Kidney tubule cell (primary cell): Measurements from ENCODE around the gene SMIM10.
"Not testable (repeated sequence)": the region's sequence is repeated elsewhere in the genome, so short reads cannot be mapped to it uniquely, and the experiment has no call there.

Experiments used
- DNase-seq: peaks from one replicate; pipeline ENCODE4 v3.0.0-alpha.2; 2018; ENCODE audit warnings: low spot score

Gene SMIM10

DNA sequence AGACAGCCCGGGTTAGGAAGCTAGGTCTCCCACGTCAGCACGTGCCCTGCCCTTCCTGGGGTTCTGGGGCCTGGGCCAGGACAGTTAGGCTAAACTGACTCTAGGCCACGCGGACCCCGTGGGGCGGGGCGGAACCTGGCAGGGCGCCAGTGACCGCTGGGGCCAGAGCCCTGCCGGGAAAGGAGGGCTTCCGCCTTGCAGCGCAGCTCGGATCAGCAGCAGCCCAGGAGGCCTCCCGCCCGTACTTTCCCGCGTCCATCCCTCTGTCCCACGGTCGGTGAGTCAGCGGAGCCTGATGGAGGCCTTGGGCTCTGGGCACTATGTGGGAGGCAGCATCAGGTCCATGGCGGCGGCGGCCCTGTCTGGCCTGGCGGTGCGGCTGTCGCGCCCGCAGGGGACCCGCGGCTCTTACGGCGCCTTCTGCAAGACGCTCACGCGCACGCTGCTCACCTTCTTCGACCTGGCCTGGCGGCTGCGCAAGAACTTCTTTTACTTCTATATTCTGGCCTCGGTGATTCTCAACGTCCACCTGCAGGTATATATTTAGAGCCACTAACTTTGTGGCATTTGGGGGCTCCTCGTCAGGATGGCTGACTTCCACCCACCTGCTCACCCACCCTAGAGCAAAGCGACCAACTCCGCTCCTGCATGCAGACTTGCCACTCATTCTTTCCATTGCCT is at the start of gene SMIM10:
Gene SMIM10 (plus strand): TSS at position 191 of the 681 bp plus-strand sequence. CDS start 105 bp downstream, at position 296.
- peak; percentile 72 for DNase-seq

DNA sequence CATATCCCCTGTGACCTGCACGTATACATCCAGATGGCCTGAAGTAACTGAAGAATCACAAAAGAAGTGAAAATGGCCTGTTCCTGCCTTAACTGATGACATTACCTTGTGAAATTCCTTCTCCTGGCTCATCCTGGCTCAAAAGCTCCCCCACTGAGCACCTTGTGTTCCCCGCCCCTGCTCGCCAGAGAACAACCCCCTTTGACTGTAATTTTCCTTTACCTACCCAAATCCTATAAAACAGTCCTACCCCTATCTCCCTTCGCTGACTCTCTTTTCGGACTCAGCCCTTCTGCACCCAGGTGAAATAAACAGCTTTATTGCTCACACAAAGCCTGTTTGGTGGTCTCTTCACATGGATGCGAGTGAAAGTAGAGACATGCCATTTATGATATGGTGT is 44.4 kb upstream of the SMIM10 start:
- not testable (repeated sequence) for DNase-seq

DNA sequence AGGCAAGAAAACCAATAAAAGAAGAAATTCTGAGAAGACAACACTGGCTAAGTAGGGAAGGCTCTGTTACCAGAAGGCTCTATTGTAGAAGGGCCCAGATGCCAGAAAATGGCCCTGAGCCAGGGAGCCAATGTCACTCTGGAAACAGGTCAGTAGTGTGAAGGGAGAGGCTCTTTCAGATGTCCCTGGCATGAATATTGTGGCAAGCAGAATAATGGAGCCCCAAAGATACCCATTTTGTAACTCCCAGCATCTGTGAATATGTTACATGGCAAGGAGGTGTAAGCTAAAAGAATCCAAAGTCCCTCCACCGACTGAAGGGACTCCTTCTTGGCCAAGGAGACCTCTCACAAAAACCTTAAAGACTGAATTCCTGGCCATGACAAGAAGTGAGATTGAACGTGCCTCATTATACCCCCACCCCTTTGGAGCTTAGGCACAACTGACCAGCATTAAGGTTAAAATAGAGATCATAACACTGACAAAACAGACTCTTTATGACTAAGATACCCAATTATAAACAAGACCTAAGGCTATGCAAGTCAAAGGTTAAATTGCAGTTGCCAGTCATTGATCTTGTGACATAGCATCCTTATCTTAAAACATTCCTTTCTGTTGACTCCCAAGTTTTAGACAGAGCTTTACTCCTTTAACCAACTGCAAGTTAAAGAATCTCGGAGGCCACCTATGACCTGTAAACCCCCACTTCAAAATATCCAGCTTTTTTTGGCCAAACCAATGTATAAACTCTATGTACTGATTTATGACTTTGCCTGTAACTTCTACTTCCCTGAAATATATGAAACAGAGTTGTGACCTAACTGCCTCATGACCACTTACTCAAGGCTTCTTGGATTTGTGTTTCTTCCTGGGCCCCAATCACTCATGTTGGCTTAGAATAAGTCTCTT is 42.2 kb upstream of the SMIM10 start:
- DNase-seq: peak; percentile 45

DNA sequence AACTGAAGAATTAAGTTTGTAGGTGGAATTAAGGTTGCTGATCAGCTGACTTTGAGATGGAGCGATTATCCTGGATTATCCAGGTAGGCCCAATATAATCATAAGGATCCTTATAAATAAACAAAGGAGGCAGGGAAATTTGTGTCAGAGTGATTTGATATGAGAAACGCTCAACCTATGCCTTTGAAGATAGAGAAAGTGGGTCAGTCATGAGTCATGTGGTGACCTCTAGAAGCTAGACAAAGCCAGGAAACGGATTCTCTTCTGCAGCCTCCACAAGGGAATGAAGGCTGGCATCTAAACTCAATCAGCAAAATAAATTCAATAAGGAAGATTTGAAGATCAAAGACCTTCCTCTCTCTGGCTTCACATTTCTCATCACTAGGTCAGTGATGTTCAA is 41.5 kb upstream of the SMIM10 start:
- no peak for DNase-seq

DNA sequence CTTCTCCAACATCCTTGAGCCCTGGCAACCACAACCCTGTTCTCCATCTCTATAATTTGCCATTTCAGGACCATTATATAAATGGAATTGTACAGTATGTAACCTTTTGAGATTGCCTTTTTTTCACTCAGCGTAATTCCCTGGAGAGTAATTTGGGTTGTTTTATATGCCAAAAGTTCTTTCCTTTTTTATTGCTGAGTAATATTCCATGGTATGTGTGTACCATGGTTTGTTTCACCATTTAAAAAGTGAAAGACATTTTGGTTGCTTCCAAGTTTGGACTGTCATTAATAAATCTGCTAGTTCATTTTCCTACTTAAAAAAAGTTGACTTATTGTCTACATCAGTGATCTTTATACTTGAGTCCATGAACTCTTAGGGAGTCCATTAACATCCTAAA is 33.0 kb upstream of the SMIM10 start:
- no peak for DNase-seq

DNA sequence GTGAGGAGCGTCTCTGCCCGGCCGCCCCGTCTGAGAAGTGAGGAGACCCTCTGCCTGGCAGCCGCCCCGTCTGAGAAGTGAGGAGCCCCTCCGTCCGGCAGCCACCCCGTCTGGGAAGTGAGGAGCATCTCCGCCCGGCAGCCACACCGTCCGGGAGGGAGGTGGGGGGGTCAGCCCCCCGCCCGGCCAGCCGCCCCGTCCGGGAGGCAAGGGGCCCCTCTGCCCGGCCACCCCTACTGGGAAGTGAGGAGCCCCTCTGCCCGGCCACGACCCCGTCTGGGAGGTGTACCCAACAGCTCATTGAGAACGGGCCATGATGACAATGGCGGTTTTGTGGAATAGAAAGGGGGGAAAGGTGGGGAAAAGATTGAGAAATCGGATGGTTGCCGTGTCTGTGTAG is 30.4 kb upstream of the SMIM10 start:
- DNase-seq: not testable (repeated sequence)

DNA sequence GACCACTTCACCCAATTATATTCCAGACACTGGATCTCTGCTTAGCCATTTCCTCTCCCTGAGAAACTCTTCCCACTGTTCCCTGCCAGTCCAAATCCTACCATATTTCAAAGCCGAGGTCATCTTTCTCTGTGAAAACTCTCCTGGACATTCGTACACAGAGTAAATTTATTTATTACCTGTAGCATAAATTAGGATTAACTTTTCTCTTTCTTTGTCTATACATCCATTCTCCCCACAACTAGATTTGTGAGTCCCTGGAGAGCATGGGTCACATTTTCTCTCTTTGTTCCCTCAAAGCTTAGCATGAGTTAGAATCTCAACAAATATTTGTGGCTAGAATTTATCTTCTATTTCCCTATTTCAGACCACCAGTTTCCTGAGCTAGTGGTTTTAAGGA is 27.8 kb upstream of the SMIM10 start:
- no peak for DNase-seq

DNA sequence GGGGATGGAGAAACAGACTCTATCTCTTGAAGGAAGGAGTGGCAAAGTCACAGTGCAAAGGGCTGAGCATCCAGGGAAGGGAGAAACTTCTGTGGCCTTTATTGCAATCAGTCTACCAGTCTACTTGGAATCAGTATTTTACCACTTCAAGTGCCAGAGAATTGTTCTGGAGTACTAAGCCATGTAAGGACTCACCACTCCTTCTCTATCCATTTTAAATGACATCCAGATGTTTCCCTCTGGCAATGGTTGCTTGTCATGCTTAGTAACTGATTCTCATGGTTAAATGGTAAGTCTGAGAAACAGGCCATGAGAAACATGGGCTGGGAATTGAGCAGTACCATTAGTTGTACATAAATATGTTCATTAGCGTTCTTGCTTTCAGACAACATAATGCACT is 21.1 kb upstream of the SMIM10 start:
- DNase-seq: no peak

DNA sequence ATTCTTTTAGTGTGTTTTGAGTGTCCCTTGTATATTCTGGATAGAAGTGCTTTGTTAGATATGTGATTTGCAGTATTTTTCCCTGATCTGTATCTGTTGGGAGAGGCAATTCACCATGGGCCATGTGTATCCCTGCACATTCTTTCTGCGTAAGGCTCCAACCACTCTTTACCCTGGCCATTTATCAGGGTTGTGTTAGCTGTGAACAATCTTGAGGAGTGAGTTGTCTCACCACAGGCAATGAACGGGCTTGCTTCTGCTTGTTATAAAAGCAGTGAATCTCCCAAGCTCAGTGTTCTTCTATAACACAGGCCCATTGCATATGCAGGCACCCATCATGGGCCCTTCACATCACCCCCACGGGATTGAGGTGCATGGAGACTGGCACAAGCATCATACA is 18.9 kb upstream of the SMIM10 start:
- no peak for DNase-seq

DNA sequence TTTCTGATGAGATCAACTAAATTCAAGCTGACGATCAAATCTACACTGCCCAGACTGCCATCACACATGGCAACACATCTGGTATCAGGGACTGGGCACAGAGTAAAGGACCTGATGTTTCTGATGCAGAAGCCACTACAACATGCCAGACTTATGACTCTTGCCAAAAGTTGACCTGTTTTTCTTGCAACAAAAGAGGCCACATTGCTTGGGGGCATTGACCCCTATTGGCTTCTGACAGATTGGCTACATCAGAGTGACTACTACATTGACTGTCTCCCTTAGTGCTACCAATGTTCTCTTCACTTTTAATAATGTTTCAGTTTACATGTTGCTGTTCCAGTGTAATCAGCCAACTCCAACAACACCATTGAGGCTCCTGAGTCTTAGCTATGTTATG is 15.3 kb upstream of the SMIM10 start:
- DNase-seq: no peak

DNA sequence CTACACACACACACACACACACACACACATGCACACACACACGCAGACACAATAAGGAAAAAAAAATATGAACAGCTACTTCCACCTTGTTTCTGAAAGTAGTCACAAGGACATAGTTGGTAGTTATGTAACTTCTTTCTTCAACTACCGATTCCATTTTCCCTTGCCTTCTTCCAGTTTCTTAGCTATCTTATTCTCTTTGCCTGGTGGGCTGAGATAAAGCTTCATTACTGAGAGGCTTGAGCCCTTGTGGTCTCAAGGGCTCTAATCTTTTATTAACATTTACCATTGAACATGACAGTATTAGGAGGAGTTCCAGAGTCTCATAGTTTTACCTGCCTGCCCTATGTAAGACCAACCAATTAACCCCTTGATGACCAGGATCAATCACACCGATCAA is 8.9 kb upstream of the SMIM10 start:
- no peak for DNase-seq

DNA sequence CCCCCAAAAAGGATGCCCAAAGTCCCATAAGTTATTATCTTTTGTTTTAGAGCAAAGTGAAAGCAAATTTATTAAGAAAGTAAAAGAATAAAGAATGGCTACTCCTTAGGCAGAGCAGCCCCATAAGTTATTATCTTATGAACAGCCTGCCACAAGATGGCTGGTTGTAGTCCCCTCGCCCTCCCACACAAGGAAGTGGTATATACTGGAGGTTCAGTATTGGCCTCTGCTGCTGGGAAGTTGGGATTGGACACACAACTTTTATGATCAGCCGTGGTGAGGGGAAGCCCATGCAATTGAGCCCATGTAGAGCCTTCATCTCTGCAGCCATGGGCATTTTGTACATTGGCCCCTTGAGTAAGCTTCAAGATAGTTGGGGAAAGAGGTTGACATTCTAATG is 8.0 kb upstream of the SMIM10 start:
- no peak for DNase-seq

DNA sequence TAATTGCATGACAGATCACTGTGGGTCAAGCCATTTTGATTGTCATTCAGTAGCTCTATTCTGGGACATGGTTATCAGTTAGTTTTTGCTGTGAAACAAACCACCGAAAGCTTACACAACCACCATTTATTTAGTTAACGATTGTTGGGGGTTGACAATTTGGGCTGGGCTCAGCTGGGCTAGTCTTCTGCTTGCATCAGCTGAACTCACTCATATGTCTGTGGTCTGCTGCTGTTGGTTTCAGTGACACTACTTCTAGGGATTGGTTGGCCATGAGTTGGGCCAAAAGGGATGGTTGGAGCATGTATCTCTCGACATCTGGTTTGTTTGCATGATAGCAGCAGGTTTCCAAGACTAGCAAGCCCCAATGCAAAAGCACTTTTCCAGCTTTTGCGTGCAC is 5.3 kb upstream of the SMIM10 start:
- no peak for DNase-seq

DNA sequence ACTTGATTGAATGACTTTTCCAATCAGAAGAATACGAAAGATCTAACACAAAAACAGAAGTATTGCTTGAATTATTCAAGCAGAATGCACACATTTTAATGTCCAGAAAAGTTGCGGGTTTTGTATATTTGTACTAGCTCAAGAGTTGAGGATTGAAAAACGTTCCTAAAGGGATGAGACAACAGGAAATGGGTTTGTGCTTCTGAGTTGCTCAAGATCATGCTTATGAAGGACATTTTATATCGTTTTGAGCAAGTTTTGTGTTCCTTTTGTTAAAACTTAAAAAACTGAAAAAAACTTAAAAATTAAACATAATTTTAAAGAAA is 353 bp upstream of the SMIM10 start:
- DNase-seq: peak; percentile 4

DNA sequence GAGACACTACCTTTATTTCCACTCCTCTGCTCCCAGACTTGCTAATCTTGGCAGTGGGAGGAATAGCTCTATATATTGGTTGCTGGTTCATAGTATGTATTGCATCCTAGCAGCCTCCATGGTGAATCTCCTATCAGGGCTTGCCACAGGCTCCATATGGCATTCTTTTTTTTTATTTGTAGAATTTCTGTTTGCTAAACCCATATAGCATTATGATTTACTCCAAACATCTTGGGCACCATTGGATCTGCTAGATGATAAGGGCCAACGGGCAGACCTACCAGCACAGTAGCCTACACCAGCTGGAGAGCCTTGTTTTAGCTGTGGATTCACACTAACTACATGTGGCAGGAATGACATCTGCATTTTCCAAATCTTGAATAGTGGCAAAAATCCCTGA is 6.9 kb downstream of the SMIM10 start:
- DNase-seq: no peak

DNA sequence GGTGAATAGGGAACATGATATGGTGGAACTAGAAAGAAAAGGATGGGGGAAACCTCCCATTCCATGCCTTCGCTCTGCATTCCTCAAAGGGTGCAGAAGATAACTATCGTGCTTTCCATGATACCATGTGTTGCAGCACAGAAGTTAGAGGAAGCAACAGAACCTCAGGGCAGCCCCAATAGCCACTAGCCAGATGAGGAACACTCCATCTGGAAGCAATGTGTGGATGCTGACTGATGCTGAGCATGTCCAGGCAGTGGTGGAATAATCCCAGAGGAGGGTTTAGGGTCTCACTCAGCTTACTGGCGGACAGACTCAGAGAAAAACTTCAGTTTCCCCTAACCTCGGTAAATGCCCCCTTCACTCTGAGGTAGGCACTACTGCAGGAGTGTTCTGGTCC is 7.5 kb downstream of the SMIM10 start:
- DNase-seq: no peak

DNA sequence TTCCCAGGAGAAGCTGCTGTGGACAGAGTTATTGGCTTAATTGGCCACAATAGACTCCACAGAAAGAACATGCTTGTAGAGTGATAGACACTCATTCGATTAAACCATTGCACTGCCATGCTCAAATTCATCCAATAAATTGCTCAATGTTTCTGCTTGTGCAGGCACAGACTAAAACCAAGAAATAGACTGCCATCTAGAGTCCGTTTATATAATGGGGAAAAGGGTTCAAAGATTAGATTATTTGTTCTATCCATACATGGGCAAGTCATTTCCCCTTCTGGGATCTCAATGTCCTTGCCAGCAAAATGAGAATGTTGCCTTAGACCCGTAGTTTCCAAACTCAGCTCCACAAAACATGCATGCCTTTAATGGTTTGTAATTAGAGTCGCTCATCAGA is 8.7 kb downstream of the SMIM10 start:
- peak; percentile 49 for DNase-seq

DNA sequence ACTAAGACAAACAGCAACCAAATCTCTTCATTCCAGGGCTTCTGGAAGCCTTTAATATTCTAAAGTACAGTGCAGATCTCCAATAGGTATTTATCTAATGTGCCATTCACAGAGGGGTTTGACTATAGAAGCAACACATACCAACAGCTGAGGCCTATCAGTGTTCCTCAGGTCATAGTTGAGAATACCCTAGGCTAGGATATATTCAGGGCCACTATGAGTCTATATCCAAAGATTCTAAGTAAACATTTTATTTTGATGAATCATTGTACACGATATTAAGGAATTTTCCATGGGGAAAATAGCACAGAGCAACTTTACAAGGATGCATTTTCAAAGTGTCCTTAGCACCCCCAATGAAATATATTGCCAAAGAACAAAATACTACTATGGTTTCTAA is 9.7 kb downstream of the SMIM10 start:
- DNase-seq: no peak

DNA sequence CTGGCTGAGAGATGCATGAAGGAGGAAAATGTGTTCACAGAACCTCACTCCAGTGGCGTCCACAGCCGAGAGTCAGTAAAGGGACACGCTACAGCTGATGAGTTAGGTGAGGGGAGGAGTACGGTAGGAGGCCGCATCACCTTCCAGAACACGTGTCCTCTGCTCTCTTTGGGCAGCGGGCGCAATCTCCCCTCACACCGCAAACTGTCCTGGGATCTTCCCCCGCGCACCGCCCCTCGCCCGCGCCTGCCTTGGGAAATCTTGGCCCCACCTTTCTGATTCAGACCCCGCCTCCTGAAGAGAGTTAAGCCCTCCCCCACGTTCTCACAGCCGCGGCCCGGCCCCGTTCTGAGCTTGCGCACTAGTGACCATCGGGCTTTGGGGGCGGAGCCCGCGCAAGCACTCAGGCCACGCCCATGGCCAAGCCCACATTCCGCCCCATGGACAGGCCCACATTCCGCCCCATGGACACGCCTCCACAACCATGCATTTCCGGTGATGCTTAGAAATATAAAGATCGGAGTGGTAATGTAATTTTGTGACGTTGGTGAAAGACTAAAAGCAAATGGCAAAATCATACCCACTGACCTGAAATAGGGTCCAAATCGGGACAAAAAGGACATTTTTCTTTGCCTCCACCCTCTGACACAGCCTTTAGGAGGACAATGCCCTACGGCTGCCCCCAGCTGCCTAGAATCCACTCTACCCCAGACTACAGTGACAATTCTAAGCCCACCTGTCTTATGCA is 13.3 kb downstream of the SMIM10 start:
- DNase-seq: peak; percentile 88

DNA sequence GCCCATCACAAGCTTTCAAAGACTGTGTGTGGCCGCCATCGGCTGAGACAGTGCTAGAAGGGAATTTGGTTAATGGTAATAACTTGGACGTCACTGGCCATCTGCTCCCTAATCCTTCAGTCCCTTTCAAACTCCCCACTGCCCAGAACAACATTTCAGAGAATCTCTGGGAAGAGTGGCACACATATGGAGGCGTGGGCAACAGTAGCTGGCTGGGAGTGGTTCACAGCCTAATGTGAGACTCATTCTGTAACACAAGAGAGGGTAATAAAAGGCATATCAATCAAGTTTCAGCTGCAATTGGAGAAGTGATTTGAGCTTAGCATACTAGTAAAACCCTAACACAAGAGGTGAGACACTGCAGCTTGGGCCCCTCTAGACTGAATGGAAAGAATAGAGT is 15.4 kb downstream of the SMIM10 start:
- DNase-seq: no peak

DNA sequence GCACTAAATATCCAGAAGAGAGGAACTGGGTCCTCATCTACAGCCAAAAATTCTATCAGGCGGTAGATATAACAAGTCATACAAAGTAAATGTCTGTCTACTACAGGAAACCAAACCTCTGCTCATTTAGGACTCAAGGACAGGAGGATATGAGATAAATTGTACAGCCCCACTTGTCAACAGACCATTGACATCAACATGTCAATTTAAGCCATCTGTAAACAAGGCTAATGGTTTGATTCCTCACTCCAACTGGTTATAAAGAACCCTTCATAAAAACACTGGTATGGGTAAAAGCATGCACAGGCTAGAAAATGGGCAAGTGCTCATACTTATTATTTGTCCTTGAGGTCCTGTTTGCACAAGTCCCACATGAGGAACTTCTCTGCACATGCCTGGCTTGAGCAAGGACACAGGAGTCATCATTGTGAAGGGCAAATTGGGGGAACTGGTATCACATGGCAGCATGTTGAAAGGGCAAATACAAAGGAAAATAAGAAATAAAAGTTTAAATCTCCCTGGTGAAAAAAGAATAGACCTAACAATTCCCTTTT is 18.3 kb downstream of the SMIM10 start:
- no peak for DNase-seq

DNA sequence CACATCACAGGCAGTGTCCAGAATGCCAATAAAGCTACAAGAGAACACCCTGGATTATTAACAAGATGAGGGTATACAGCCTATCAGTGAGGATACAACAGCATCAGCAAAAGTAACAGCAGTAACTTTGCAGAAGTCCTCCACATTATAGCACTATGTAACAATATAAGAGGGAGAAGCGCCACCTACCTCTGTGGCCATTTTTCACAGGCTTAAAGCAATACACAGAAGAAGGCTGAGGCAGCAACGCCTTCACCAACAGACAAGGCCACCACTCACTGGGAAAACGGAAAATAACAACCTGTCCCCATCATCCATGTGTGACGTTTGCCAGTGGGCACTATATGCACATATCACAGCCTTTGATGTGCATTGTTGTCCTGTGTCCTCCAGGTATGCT is 19.0 kb downstream of the SMIM10 start:
- no peak for DNase-seq

DNA sequence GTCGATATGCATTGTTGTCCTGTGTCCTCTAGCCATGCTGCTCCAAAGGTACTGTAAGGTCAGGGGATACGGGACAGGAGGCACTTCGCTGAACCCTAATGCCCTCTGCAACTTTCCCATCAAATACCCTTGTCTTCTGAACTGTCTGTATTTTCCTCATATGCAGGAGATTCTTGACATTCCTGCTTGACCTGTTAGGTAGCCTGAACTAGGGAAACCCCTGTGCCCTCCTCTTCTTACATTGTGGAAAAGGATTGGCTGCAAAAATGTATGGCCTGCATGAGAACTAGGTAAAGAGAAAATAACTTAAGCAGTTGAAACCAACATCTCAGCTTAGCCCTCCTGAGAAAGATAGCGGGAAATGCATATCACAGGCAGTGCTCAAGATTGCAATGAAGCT is 20.1 kb downstream of the SMIM10 start:
- DNase-seq: no peak
